Ascending aorta (tissue), 2 donors: ENCODE results near the gene BOLL. TPM values are rescaled to one million over a fixed set of nuclear protein-coding genes. Genes with fewer than 3 reads are reported as not detected.
"Not testable (repeated sequence)": the region's sequence is repeated elsewhere in the genome, so short reads cannot be mapped to it uniquely, and the experiment has no call there.

Source experiments
- DNase-seq, 2 donors: peaks; one replicate each; pipeline ENCODE4 v3.0.0-alpha.2; 2019; ENCODE audit warnings: low spot score in 2 of 2
- H3K27ac ChIP-seq, 2 donors: fragments of 200-600 bp; sonication (generic); one replicate each; pipeline ENCODE4 v1.5.1; 2016 to 2017; ENCODE audit warnings: mild to moderate bottlenecking in 1 of 2
- H3K27me3 ChIP-seq: fragments of 200-600 bp; sonication (generic); one replicate; pipeline ENCODE4 v1.5.1; 2017
- H3K36me3 ChIP-seq, 2 donors: fragments of 200-600 bp; sonication (generic); one replicate each; pipeline ENCODE4 v1.5.1; 2016
- H3K4me1 ChIP-seq, 2 donors: fragments of 200-600 bp; sonication (generic); one replicate each; pipeline ENCODE4 v1.5.1; 2016 to 2017; ENCODE audit warnings: mild to moderate bottlenecking in 1 of 2
- H3K4me3 ChIP-seq, 2 donors: fragments of 200-600 bp; sonication (generic); one replicate each; pipeline ENCODE4 v1.5.1; 2016 to 2017; ENCODE audit warnings: mild to moderate bottlenecking in 1 of 2
- H3K9me3 ChIP-seq, 2 donors: fragments of 200-600 bp; sonication (generic); one replicate each; pipeline ENCODE4 v1.5.1; 2016
- intact Hi-C: fragments of 100-400 bp; cut with DNase I; formaldehyde crosslinking; loops from one replicate; pipeline ENCODE4 v1.15.1; 2023
- total RNA-seq: library from RNA; depleted of rRNA; stranded (reverse); fragments of >200 nt; gene quantifications from one replicate; pipeline ENCODE4 v1.1.0, GENCODE V29; 2016
- TF ChIP-seq, protein P1 (sequence below), 3 experiments: fragments of 200-600 bp in 2 of 3; fragments of 450-650 bp in 1 of 3; sonication (generic) in 2 of 3; IDR thresholded peaks; one replicate each; pipeline ENCODE4 v1.5.1; 2016 to 2019; ENCODE audit warnings: antibody characterized with exemption in 3 of 3, mild to moderate bottlenecking in 1 of 3, moderate library complexity in 1 of 3

The BOLL gene
- total RNA-seq, 1 donor from 2014 or later, result not detected

DNA sequence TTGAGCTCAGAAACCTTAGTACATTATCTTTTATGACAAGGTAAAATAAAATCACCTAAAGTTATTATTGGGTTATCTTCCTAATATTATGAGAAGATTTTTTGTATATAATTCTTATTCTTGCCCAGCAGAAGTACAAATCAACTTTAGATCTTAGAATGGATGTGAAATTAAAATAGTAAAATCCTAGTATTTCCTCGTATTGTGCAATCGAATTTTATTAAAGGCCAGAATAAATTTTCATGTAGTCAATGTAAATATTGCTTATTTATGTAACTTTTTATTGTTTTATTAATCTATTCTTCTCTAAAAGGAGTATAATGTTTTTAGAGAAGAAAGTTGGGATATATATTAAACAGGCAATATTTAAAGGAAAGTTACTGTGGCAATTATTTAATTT lies 67.3 kb downstream of the BOLL start:
- DNase-seq, result no peak
- TF ChIP-seq, protein P1, sequence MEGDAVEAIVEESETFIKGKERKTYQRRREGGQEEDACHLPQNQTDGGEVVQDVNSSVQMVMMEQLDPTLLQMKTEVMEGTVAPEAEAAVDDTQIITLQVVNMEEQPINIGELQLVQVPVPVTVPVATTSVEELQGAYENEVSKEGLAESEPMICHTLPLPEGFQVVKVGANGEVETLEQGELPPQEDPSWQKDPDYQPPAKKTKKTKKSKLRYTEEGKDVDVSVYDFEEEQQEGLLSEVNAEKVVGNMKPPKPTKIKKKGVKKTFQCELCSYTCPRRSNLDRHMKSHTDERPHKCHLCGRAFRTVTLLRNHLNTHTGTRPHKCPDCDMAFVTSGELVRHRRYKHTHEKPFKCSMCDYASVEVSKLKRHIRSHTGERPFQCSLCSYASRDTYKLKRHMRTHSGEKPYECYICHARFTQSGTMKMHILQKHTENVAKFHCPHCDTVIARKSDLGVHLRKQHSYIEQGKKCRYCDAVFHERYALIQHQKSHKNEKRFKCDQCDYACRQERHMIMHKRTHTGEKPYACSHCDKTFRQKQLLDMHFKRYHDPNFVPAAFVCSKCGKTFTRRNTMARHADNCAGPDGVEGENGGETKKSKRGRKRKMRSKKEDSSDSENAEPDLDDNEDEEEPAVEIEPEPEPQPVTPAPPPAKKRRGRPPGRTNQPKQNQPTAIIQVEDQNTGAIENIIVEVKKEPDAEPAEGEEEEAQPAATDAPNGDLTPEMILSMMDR (IDR thresholded peaks at IDR 0.05), result no peak
- Histone ChIP-seq H3K4me1 (no peaks in the 10 kb centered on the region), H3K27ac (no peak overlapping the region), H3K9me3 (no peaks in the 10 kb centered on the region), H3K36me3 (no peaks in the 10 kb centered on the region), H3K27me3 (no peaks in the 10 kb centered on the region), H3K4me3 (no peak overlapping the region)
- intact Hi-C loops, result no loop called here

DNA sequence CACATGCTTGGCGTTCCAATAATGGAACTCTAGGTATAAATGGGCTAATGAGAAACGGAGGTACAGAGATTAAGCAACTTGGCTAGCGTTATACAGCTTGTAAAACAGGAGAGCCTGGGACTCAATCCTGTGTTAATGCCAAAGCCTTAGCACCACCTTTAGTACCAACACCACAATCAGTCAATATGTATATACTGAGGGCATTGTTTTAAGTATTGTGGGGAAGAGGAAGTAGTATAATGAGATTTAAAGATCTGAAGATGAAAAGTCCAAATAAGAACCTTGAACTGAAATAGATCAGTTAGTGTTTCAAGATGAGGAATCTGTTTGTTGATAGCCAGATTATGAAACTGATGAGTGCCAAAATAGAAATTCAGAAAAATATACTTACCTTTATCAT lies 71.8 kb downstream of the BOLL start:
- Histone ChIP-seq H3K27me3 (no peaks in the 10 kb centered on the region), H3K4me1 (peaks cover 3 to 8% of the 10 kb centered on the region in 2 donors), H3K4me3 (no peak overlapping the region), H3K9me3 (no peaks in the 10 kb centered on the region), H3K36me3 (peaks cover 0 to 5% of the 10 kb centered on the region in 2 donors), H3K27ac (no peak overlapping the region)
- TF ChIP-seq, protein P1 (IDR thresholded peaks at IDR 0.05), result no peak
- intact Hi-C loops, result no loop called here
- DNase-seq, result no peak

DNA sequence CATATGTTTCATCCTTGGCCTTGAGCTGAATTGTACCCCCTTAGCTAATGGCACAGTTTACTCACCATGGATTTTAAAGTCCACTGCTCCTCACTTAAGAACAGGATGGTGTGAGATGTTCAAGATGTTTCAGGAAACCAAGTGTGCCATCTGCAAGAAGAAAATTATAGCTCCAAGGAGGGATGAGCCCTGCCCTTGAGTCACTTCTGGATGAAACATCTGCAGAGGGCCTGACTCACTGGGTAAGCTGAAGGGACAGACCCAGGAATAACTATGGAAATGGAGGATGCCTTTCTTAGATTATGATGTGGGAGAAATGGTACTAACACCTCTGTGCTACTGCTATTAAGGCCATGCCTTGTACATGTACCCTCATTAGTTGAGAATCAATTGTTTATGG lies 73.5 kb downstream of the BOLL start:
- H3K4me1 ChIP-seq, result peaks cover 6 to 17% of the 10 kb centered on the region in 2 donors

DNA sequence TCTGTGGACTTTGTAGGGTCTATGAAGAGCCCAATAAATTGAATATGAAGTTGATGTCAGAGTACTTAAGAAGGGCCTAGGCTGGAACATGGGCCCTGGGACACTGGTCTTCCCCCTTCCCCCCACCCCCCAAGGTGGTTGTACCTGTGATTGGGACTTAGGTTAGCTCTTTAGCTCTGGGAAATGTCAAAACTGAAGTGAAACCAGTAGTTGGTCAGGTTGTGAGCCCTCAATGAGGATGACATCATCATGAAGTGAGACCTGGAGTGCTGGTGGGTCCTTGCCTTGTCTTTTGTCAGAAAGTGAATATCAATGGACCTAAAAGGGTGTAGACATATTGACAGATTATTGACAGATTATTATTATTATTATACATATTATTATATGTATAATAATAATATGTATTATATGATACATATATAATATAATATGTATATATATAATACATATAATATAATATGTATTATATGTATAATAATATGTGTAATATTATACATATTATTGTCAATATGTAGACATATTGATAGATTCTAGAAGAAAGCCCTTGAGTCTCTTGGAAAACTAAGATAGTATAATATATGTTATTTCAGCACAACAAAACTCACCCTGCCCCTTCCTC lies 74.6 kb downstream of the BOLL start:
- H3K36me3 ChIP-seq, result peaks cover 0 to 5% of the 10 kb centered on the region in 2 donors
- H3K9me3 ChIP-seq, result no peaks in the 10 kb centered on the region
- H3K4me1 ChIP-seq, result peaks cover 10 to 21% of the 10 kb centered on the region in 2 donors
- TF ChIP-seq, protein P1 (IDR thresholded peaks at IDR 0.05), result no peak
- DNase-seq, result no peak
- intact Hi-C loops, result no loop called here
- H3K27ac ChIP-seq, result no peak overlapping the region
- no peaks in the 10 kb centered on the region for H3K27me3 ChIP-seq
- H3K4me3 ChIP-seq, result no peak overlapping the region

More for the DNA sequence above, 73.5 kb downstream of the BOLL start:
- no peak for DNase-seq
- Histone ChIP-seq H3K27me3 (no peaks in the 10 kb centered on the region), H3K9me3 (no peaks in the 10 kb centered on the region), H3K27ac (no peak overlapping the region), H3K36me3 (peaks cover 0 to 5% of the 10 kb centered on the region in 2 donors), H3K4me3 (no peak overlapping the region)
- TF ChIP-seq, protein P1 (IDR thresholded peaks at IDR 0.05), result no peak
- intact Hi-C loops, result no loop called here

DNA sequence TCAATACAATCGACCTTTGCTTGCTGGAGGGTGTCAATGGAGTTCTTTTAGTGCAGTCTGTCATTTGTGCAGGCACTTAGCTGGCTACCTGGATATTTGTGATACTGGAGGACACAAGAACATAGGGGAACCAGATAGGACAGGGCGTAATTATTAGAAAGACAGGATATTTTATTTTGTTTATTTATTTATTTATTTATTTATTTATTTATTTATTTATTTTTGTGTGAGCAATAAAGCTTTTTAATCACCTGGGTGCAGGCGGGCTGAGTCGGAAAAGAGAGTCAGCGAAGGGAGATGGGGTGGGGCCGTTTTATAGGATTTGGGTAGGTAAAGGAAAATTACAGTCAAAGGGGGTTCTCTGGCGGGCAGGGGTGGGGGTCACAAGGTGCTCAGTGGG lies 76.0 kb downstream of the BOLL start:
- H3K4me3 ChIP-seq, DNase-seq, H3K27me3 ChIP-seq, H3K27ac ChIP-seq, H3K9me3 ChIP-seq, H3K36me3 ChIP-seq: not testable (repeated sequence)
- intact Hi-C loops, result loop anchor here (10.0 kb wide), 2 partner anchors 1596 to 1756 kb away; no protein-coding TSS in a partner anchor
- H3K4me1 ChIP-seq, result peaks cover 10 to 21% of the 10 kb centered on the region in 2 donors

DNA sequence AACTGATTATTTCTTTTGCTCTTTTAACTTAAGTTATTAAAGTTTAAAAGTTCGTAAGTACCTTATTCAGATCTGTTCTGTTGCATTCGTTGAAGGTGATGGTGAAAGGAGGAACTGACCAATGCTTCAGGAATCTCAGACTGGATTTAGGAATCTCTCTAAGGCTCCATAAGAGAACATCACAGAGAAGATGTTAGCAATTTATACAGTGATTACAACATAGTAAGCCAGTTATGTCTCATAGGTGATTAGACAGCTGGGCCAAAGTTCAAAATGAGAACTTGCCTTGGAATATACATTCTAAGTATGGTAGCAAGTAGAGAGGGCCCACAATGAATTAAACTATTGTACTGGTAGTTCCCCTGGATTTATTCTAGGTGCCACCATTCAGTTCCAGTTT lies 76.8 kb downstream of the BOLL start:
- intact Hi-C loops, result loop anchor here (10.0 kb wide), 2 partner anchors 1596 to 1756 kb away; no protein-coding TSS in a partner anchor
- Histone ChIP-seq H3K36me3 (peaks cover 0 to 5% of the 10 kb centered on the region in 2 donors), H3K4me3 (no peak overlapping the region), H3K27me3 (no peaks in the 10 kb centered on the region), H3K4me1 (peaks cover 10 to 21% of the 10 kb centered on the region in 2 donors), H3K9me3 (no peaks in the 10 kb centered on the region), H3K27ac (no peak overlapping the region)
- DNase-seq, result no peak
- TF ChIP-seq, protein P1 (IDR thresholded peaks at IDR 0.05), result no peak
